ENCODE results near the gene UBE2B.

- TF ChIP-seq, protein P1, sequence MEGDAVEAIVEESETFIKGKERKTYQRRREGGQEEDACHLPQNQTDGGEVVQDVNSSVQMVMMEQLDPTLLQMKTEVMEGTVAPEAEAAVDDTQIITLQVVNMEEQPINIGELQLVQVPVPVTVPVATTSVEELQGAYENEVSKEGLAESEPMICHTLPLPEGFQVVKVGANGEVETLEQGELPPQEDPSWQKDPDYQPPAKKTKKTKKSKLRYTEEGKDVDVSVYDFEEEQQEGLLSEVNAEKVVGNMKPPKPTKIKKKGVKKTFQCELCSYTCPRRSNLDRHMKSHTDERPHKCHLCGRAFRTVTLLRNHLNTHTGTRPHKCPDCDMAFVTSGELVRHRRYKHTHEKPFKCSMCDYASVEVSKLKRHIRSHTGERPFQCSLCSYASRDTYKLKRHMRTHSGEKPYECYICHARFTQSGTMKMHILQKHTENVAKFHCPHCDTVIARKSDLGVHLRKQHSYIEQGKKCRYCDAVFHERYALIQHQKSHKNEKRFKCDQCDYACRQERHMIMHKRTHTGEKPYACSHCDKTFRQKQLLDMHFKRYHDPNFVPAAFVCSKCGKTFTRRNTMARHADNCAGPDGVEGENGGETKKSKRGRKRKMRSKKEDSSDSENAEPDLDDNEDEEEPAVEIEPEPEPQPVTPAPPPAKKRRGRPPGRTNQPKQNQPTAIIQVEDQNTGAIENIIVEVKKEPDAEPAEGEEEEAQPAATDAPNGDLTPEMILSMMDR (IDR thresholded peaks at IDR 0.05; ENCODE audit: borderline replicate concordance, extremely low read depth, low read length, poor library complexity, severe bottlenecking) = no peak
- TF ChIP-seq EZH2 (IDR thresholded peaks at IDR 0.05; ENCODE audit: borderline replicate concordance, low read depth, low read length, severe bottlenecking) = no peak
These were observed at the start of gene UBE2B for GRCh38 chr5:134370871-134371833.

Measured in DND-41 (cell line).